Measurements from ENCODE around the gene HELLS.
"Not testable (repeated sequence)": the region's sequence is repeated elsewhere in the genome, so short reads cannot be mapped to it uniquely, and the experiment has no call there.

HELLS gene

DNA sequence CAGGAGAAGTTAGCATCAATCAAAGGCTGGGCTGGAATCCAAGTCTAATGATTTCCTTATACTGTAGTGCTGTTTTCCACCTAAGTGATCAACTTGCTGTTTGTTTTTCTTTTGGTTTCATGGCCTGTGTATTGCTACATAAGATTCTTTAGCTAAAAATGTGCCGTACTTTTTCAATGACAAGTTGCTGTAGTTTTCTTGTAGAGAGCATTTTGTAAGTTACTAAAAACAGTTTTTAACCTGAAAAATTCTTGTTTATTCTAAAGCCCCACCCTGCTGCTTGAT lies 1.3 kb downstream of the HELLS start:
- H3K27me3 ChIP-seq (replicated peaks; ENCODE audit: control insufficient read depth, insufficient read depth, low read length), result no peaks in the 10 kb centered on the region
- no peaks in the 10 kb centered on the region for H3K36me3 ChIP-seq (ENCODE audit: control insufficient read depth, insufficient read depth, low read length)
- peak overlapping the region; percentile 99 for H3K4me3 ChIP-seq (replicated peaks; ENCODE audit: low read depth, low read length)
- no peak for DNase-seq (ENCODE audit: extremely low read depth, insufficient read length)
- TF ChIP-seq, protein P1, sequence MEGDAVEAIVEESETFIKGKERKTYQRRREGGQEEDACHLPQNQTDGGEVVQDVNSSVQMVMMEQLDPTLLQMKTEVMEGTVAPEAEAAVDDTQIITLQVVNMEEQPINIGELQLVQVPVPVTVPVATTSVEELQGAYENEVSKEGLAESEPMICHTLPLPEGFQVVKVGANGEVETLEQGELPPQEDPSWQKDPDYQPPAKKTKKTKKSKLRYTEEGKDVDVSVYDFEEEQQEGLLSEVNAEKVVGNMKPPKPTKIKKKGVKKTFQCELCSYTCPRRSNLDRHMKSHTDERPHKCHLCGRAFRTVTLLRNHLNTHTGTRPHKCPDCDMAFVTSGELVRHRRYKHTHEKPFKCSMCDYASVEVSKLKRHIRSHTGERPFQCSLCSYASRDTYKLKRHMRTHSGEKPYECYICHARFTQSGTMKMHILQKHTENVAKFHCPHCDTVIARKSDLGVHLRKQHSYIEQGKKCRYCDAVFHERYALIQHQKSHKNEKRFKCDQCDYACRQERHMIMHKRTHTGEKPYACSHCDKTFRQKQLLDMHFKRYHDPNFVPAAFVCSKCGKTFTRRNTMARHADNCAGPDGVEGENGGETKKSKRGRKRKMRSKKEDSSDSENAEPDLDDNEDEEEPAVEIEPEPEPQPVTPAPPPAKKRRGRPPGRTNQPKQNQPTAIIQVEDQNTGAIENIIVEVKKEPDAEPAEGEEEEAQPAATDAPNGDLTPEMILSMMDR (IDR thresholded peaks at IDR 0.05; ENCODE audit: insufficient read depth, low read length, poor library complexity, severe bottlenecking), result no peak

DNA sequence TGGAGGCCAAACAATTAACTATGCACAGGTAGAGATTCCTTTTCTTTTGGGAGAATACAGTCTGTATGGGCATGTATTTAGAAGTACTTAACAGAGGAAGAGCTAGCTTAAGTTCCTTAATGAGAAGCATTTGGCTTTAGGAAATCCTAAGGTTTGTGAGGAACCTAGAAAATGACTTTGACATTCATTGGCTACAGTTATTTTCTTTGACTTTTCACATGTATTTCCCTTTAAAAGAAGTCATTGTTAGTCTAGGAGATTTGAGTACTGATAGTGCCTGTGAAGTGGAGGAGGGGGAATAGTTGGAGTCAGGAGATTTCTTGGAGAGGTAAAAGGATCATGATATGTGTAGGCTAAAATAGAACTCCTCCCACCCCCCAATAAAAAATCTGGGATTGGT lies 3.6 kb downstream of the HELLS start:
- TF ChIP-seq, protein P1 (IDR thresholded peaks at IDR 0.05; ENCODE audit: insufficient read depth, low read length, poor library complexity, severe bottlenecking), result no peak
- Histone ChIP-seq H3K4me3 (replicated peaks; ENCODE audit: low read depth, low read length) (no peak overlapping the region), H3K27me3 (replicated peaks; ENCODE audit: control insufficient read depth, insufficient read depth, low read length) (no peaks in the 10 kb centered on the region), H3K36me3 (ENCODE audit: control insufficient read depth, insufficient read depth, low read length) (peaks cover 3% of the 10 kb centered on the region; the same call in 1 of the 2 replicates)
- no peak for DNase-seq (ENCODE audit: extremely low read depth, insufficient read length)

DNA sequence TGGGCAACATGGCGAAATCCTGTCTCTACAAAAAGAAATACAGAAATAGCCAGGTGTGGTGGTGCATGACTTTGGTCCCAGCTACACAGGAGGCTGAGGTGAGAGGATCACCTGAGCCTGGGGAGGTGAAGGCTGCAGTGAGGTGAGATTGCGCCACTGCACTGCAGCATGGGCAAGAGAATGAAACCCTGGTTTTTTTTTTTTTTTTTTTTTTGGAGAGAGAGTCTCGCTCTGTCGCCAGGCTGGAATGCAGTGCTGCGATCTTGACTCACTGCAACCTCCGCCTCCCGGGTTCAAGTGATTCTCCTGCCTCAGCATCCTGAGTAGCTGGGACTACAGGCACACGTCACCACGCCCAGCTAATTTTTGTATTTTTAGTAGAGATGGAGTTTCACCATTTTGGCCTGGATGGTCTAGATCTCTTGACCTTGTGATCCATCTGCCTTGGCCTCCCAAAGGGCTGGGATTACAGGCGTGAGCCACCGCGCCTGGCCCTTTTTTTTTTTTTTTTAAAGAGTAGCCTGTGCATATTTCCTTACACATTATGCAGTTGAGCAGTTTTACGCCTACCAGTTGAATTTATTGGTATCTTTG lies 22.2 kb downstream of the HELLS start:
- H3K4me3 ChIP-seq (replicated peaks; ENCODE audit: low read depth, low read length); H3K27me3 ChIP-seq (replicated peaks; ENCODE audit: control insufficient read depth, insufficient read depth, low read length); DNase-seq (ENCODE audit: extremely low read depth, insufficient read length); H3K36me3 ChIP-seq (ENCODE audit: control insufficient read depth, insufficient read depth, low read length): not testable (repeated sequence)

DNA sequence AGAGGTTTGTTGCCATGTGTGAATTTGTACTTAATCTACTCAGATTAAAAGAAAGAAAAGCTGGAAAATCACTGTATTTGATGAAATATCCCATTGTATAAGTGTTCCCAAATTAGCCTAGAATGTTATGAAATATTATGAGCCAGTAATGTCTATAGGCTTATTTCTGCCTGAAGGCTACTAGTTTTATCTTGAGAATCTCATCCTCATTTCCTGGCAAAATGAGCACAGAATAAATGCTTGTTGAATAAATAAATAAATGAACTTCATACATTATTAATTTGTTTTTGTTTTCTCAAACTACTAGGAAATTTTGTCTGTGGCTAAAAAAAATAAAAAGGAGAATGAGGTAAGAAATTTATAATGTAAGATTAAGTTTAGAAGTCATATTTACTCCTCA lies 25.5 kb downstream of the HELLS start:
- peaks cover 6% of the 10 kb centered on the region for H3K36me3 ChIP-seq (ENCODE audit: control insufficient read depth, insufficient read depth, low read length)
- no peak for DNase-seq (ENCODE audit: extremely low read depth, insufficient read length)
- no peak overlapping the region for H3K4me3 ChIP-seq (replicated peaks; ENCODE audit: low read depth, low read length)
- no peaks in the 10 kb centered on the region for H3K27me3 ChIP-seq (replicated peaks; ENCODE audit: control insufficient read depth, insufficient read depth, low read length)
- TF ChIP-seq, protein P1 (IDR thresholded peaks at IDR 0.05; ENCODE audit: insufficient read depth, low read length, poor library complexity, severe bottlenecking), result no peak

DNA sequence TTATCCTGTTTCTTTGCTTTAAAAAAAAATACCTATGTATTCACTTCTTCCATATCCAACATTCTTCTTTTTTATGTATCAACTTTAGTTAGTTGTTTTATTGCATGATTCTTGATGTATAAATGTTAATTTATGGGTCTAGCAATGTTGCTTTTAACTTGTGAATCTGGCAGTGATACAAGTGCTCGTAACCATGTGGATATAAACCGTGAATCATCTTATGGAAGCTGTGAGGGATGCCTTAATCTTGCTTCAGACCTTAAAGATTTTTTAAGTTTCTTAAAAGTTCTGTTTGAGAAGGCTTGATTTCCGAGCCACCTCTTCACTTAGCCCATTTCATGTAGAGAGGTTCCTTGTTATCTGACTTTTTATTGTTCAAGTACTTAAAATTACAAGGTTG lies 25.9 kb downstream of the HELLS start:
- H3K27me3 ChIP-seq (replicated peaks; ENCODE audit: control insufficient read depth, insufficient read depth, low read length), result no peaks in the 10 kb centered on the region
- H3K4me3 ChIP-seq (replicated peaks; ENCODE audit: low read depth, low read length), result no peak overlapping the region
- H3K36me3 ChIP-seq (ENCODE audit: control insufficient read depth, insufficient read depth, low read length), result peaks cover 6% of the 10 kb centered on the region
- no peak for DNase-seq (ENCODE audit: extremely low read depth, insufficient read length)
- TF ChIP-seq, protein P1 (IDR thresholded peaks at IDR 0.05; ENCODE audit: insufficient read depth, low read length, poor library complexity, severe bottlenecking), result no peak

DNA sequence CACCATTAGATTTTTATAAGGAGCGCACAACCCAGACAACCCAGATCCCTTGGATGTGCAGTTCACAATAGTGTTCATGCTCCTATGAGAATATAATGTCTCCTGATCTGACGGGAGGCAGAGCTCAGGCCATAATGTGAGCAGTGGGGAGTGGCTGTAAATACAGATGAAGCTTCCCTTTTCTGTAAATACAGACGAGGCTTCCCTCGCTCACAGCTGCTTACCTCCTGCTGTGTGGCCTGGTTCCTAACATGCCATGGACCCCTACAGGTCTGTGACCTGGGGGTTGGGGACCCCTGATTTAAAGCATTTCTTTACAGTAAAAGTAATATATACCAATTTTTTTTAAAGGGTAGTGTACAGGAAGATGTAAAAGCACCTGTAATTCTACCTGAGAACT lies 33.2 kb downstream of the HELLS start:
- TF ChIP-seq, protein P1 (IDR thresholded peaks at IDR 0.05; ENCODE audit: insufficient read depth, low read length, poor library complexity, severe bottlenecking), result no peak
- Histone ChIP-seq H3K4me3 (replicated peaks; ENCODE audit: low read depth, low read length) (no peak overlapping the region), H3K27me3 (replicated peaks; ENCODE audit: control insufficient read depth, insufficient read depth, low read length) (no peaks in the 10 kb centered on the region), H3K36me3 (ENCODE audit: control insufficient read depth, insufficient read depth, low read length) (peaks cover 8% of the 10 kb centered on the region)
- no peak for DNase-seq (ENCODE audit: extremely low read depth, insufficient read length)
